K562 (cell line): ENCODE data around the gene TMC8.

Experiments
- TEAD4 ChIP-seq, 2 experiments: sonication (generic) in 1 of 2; formaldehyde crosslinking in 1 of 2; IDR thresholded peaks; 2 replicates each; pipeline versions ENCODE4 v1.6.1 to v1.8.0; 2012 to 2022; ENCODE audit warnings: borderline replicate concordance in 1 of 2, inconsistent platforms in 1 of 2, low read length in 1 of 2, mild to moderate bottlenecking in 1 of 2, missing genetic modification reagents in 1 of 2
- ZEB2 ChIP-seq: fragments of 450-650 bp; IDR thresholded peaks from 2 replicates; pipeline ENCODE4 v1.6.1; 2016
- ZNF57 ChIP-seq: fragments of 450-650 bp; formaldehyde crosslinking; IDR thresholded peaks from 2 replicates; pipeline ENCODE4 v1.4.0; 2020; ENCODE audit warnings: mild to moderate bottlenecking, moderate library complexity
- ZNF707 ChIP-seq: fragments of 250-450 bp; sonication (Bioruptor Pico); conservative IDR thresholded peaks from 2 replicates; pipeline ENCODE4 v1.8.0; 2022; ENCODE audit warnings: inconsistent platforms, mild to moderate bottlenecking, moderate library complexity
- TF ChIP-seq, protein P1 (sequence below): fragments of 250-450 bp; sonication (Bioruptor Pico); IDR thresholded peaks from 2 replicates; pipeline ENCODE4 v1.8.0; 2022; ENCODE audit warnings: inconsistent platforms, mild to moderate bottlenecking, moderate library complexity, borderline replicate concordance
- TF ChIP-seq, protein P2 (sequence below), 3 experiments: IDR thresholded peaks in 2 of 3; conservative IDR thresholded peaks in 1 of 3; 2 replicates each; pipeline ENCODE4 v1.5.1; 2011 to 2012; ENCODE audit warnings: low read length in 3 of 3, mild to moderate bottlenecking in 3 of 3, control low read depth in 2 of 3, improper control_type of control experiment in 1 of 3, inconsistent platforms in 1 of 3, low read depth in 1 of 3, mixed read lengths in 1 of 3, moderate library complexity in 1 of 3; ENCODE audit not compliant: insufficient read depth in 2 of 3

GRCh38 chr17:78101542-78101941 lies 29.0 kb upstream of the TMC8 start:
- TF ChIP-seq ZNF707, result no peak
- no peak for TF ChIP-seq ZEB2
- TF ChIP-seq, protein P1, sequence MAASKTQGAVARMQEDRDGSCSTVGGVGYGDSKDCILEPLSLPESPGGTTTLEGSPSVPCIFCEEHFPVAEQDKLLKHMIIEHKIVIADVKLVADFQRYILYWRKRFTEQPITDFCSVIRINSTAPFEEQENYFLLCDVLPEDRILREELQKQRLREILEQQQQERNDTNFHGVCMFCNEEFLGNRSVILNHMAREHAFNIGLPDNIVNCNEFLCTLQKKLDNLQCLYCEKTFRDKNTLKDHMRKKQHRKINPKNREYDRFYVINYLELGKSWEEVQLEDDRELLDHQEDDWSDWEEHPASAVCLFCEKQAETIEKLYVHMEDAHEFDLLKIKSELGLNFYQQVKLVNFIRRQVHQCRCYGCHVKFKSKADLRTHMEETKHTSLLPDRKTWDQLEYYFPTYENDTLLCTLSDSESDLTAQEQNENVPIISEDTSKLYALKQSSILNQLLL (CRISPR knock-in tag), result no peak
- no peak for TF ChIP-seq TEAD4 (IDR thresholded peaks at IDR 0.05; ENCODE audit: low read length)
- no peak for TF ChIP-seq TEAD4 (CRISPR knock-in tag; IDR thresholded peaks at IDR 0.05; ENCODE audit: borderline replicate concordance)
- TF ChIP-seq, protein P2, sequence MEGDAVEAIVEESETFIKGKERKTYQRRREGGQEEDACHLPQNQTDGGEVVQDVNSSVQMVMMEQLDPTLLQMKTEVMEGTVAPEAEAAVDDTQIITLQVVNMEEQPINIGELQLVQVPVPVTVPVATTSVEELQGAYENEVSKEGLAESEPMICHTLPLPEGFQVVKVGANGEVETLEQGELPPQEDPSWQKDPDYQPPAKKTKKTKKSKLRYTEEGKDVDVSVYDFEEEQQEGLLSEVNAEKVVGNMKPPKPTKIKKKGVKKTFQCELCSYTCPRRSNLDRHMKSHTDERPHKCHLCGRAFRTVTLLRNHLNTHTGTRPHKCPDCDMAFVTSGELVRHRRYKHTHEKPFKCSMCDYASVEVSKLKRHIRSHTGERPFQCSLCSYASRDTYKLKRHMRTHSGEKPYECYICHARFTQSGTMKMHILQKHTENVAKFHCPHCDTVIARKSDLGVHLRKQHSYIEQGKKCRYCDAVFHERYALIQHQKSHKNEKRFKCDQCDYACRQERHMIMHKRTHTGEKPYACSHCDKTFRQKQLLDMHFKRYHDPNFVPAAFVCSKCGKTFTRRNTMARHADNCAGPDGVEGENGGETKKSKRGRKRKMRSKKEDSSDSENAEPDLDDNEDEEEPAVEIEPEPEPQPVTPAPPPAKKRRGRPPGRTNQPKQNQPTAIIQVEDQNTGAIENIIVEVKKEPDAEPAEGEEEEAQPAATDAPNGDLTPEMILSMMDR (IDR thresholded peaks at IDR 0.05 in 2 of 3, conservative IDR thresholded peaks at IDR 0.05 in 1 of 3; ENCODE audit: insufficient read depth in 2 of 3, low read depth in 1 of 3, low read length in 3 of 3), result no peak
- no peak for TF ChIP-seq ZNF57 (CRISPR knock-in tag)
